ENCODE results near the gene FOSL2.

Gene FOSL2

DNA sequence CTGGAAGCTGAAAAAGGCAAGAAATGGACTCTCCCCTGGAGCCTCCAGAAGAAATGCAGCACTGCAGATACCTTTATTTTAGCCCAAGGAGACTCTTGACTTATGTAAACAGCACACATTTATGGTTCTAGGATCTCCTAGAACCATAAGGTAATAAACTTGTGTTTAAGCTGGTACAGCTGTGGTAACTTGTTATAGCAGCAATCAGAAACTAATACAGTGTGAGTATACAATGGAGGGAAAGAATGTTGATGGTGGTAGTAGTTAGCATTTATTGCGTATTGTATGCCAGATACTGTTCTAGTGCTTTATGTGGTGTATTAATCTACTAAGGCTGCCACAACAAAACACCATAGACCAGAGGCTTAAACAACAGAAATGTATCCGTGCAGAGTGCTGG is 40.6 kb downstream of the FOSL2 start:
- no peak for DNase-seq (ENCODE audit: low read depth)
- TF ChIP-seq, protein P1, sequence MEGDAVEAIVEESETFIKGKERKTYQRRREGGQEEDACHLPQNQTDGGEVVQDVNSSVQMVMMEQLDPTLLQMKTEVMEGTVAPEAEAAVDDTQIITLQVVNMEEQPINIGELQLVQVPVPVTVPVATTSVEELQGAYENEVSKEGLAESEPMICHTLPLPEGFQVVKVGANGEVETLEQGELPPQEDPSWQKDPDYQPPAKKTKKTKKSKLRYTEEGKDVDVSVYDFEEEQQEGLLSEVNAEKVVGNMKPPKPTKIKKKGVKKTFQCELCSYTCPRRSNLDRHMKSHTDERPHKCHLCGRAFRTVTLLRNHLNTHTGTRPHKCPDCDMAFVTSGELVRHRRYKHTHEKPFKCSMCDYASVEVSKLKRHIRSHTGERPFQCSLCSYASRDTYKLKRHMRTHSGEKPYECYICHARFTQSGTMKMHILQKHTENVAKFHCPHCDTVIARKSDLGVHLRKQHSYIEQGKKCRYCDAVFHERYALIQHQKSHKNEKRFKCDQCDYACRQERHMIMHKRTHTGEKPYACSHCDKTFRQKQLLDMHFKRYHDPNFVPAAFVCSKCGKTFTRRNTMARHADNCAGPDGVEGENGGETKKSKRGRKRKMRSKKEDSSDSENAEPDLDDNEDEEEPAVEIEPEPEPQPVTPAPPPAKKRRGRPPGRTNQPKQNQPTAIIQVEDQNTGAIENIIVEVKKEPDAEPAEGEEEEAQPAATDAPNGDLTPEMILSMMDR (IDR thresholded peaks at IDR 0.05; ENCODE audit: low read depth, low read length, missing control alignments) = no peak
- in situ Hi-C loops (cut with HindIII; ENCODE audit: low sequenced_read_pairs) = no loop called here
- H3K4me3 ChIP-seq (ENCODE audit: low read depth, low read length) = no peak overlapping the region

DNA sequence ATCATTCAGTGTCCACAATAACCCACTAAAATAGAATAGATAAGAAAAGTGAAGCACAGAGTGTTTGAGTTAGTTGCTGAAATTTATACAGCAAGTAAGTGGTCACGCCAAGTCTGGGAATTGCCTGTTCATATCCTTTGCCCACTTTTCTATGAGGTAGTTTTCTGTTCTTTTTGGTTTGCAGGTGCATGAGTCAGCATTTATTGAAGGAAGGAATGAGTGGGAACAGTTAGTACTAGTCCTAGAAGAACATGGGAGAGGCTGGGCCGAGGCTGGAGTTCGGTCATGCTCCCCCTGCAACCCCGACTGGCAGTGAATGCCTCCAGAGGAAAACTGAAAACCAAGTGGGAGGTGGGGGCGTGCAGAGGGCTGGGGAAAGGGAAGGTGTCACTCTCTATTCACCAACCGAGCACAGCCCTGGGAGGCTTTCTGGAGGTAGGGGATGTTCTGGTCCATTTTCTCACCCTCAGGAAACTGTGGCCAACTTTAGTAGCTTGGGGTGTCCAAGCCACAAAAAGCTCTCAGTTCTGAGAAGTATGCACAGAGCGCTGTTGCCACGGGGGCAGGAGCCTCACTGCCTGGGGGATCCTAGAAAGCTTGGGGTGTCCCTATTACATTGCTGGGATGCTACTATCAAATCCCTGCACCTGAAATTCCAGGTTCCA is 41.4 kb downstream of the FOSL2 start:
- TF ChIP-seq, protein P1 (IDR thresholded peaks at IDR 0.05; ENCODE audit: low read depth, low read length, missing control alignments) = no peak
- no peak overlapping the region for H3K4me3 ChIP-seq (ENCODE audit: low read depth, low read length)
- DNase-seq (ENCODE audit: low read depth) = no peak
- in situ Hi-C loops (cut with HindIII; ENCODE audit: low sequenced_read_pairs) = no loop called here

DNA sequence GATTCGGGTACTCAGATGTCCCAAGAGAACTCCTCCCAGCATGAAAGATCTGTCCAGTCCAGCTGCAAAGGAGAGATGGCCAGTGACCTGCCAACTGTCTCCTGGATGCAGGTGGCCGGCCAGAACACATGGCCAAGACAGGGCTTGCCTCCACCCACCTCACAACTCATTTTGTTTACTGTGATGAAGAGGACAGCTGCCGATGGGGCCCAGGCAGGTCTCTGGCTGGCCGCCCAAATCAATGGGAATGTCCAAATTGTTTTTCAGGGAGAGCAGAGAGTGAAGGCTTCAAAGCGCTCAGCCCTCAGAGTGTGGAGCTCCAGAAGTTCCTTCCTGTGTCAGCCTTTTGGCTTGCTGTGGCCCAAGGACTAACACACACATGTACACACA is 41.9 kb downstream of the FOSL2 start:
- no peak overlapping the region for H3K4me3 ChIP-seq (ENCODE audit: low read depth, low read length)
- TF ChIP-seq, protein P1 (IDR thresholded peaks at IDR 0.05; ENCODE audit: low read depth, low read length, missing control alignments) = no peak
- DNase-seq (ENCODE audit: low read depth) = no peak
- in situ Hi-C loops (cut with HindIII; ENCODE audit: low sequenced_read_pairs) = no loop called here

DNA sequence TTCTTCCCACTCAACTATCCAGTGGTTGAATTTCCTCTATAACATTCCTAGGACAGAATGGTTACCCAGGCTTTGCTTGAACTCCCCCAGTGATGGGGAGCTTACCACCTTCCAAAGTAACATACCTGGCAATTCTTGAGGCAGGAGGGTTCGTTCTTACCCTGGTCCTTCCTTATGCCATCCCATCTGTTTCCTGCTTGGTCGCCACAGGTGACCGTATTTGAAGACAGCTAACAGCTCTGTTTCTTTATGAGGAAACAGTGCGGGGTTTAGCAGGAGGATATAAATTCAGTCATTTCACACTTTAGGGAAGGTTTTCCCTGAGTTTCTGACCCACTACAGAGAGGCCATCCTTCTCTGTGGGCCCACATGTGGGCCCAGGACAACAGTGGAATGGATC is 42.6 kb downstream of the FOSL2 start:
- DNase-seq (ENCODE audit: low read depth) = no peak
- in situ Hi-C loops (cut with HindIII; ENCODE audit: low sequenced_read_pairs) = no loop called here
- H3K4me3 ChIP-seq (ENCODE audit: low read depth, low read length) = no peak overlapping the region
- TF ChIP-seq, protein P1 (IDR thresholded peaks at IDR 0.05; ENCODE audit: low read depth, low read length, missing control alignments) = no peak

DNA sequence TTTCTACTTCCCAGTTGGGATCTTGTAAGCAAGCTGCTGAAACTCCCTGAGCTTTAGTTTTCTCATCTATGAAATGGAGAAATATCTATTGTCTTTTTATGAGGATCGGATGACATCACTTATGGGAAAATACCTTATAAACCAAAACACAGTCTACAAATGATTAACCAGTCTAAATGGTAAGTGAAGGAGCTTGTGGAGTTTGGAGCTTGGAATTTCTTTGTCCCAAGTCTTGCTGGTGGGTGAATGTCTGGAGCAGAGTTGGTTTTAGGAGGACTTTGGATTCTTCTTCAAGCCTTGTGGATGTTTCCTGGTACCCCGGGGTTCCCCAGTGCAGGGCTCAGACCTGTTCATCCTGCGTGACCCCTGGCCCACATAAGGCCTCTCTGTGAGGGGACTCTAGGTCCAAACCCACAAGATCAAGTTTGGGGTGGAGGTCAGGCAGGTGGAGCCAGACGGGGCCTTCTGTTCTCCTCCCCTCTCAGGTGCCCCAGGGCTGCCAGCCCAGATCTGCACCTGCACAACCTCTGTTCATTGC is 43.2 kb downstream of the FOSL2 start:
- in situ Hi-C loops (cut with HindIII; ENCODE audit: low sequenced_read_pairs) = no loop called here
- no peak for DNase-seq (ENCODE audit: low read depth)
- TF ChIP-seq, protein P1 (IDR thresholded peaks at IDR 0.05; ENCODE audit: low read depth, low read length, missing control alignments) = no peak

GRCh38 chr2:28436525-28437051 is 43.9 kb downstream of the FOSL2 start:
- TF ChIP-seq, protein P1 (IDR thresholded peaks at IDR 0.05; ENCODE audit: low read depth, low read length, missing control alignments) = no peak
- no peak for DNase-seq (ENCODE audit: low read depth)
- in situ Hi-C loops (cut with HindIII; ENCODE audit: low sequenced_read_pairs) = no loop called here
- H3K4me3 ChIP-seq (ENCODE audit: low read depth, low read length) = no peak overlapping the region

More for the DNA sequence above, 43.2 kb downstream of the FOSL2 start:
- no peak overlapping the region for H3K4me3 ChIP-seq (ENCODE audit: low read depth, low read length)
